ENCODE results near the gene CXCL9. TPM values are rescaled to one million over a fixed set of nuclear protein-coding genes. Genes with fewer than 3 reads are reported as not detected.
"Not testable (repeated sequence)": the region's sequence is repeated elsewhere in the genome, so short reads cannot be mapped to it uniquely, and the experiment has no call there.

CXCL9 gene
- 0.32 TPM for total RNA-seq
- long read RNA-seq, result 0 reads

DNA sequence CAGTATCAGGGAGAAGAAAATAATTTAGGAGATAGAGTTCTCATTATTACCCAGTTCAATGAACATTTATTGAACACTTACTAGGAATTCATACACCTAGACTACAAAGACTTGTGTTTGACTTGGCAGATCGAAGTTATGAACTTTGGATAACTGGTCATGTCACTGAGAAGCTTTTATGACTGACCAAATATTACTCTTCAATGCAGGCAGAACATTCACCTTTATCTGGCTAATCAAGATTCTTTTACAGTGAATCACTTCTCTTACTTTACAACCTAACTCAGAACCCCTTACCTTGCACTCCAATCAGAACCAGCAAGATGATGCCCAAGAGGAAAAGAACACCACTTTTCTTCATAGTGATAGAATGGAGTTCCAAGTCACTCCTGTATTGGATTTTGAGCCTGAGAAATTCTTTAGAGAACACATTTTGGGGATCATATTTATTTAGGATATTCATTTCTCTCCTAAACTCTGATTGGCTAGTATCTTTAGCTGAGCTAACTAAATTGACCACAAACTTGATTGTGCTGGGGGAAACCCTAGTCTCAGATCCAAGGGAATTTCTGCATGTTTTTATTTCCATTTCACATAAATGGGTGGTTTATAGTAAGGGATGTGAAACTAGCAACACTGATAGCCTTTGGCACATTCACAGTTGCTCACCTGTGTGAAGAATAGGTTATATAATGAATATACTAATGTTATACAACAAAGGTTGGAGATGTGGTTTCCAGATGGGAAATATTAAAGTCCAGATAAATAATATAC, at the start of gene CXCL9:
Gene CXCL9 (minus strand): TSS at position 421 of the 774 bp plus-strand sequence. CDS start 60 bp downstream, at position 361.
- intact Hi-C loops (cut with DNase I), result no loop called here
- ATAC-seq (ENCODE audit: poor library complexity), result no peak
- DNase-seq, result no peak

DNA sequence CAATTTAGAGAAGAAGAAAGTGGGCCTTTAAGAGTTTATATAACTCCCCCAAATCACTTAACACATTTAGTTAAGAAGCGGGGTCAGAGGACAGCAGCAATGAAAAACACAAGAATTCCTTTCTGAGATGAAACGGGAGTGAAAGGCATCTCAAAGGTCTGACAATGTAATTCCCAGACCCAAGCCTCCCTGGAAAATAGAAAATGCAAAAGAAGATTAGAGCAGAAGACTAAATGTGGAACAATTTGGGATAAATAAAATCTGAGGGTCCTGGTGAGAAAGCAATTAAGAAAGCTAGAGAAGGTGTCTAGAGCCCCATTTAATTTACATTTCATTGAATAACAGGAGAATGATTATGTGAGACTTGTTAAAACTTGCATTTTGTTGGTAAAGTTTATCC, 48.1 kb upstream of the CXCL9 start:
- DNase-seq (no peak), ATAC-seq (ENCODE audit: poor library complexity) (no peak)
- intact Hi-C loops (cut with DNase I), result no loop called here

DNA sequence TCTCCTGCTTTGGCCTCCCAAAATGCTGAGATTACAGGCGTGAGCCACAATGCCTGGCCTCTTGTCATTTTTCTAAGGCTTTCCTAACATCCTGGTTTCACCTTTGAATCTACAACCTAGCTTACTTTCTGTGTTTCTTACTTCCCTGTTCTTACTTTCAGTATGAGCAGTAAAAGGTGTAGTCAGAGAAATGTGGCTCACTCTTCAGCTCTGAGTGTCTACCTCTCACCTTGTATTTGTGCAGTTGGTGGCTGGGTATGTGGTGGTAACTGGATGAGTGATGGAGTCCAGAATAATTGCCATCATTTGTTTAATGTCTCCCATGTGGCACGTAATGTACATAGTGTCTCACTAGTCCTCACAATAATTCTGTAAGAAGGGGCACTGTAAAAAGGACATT, 47.7 kb upstream of the CXCL9 start:
- DNase-seq (no peak), ATAC-seq (ENCODE audit: poor library complexity) (no peak)
- intact Hi-C loops (cut with DNase I), result no loop called here

DNA sequence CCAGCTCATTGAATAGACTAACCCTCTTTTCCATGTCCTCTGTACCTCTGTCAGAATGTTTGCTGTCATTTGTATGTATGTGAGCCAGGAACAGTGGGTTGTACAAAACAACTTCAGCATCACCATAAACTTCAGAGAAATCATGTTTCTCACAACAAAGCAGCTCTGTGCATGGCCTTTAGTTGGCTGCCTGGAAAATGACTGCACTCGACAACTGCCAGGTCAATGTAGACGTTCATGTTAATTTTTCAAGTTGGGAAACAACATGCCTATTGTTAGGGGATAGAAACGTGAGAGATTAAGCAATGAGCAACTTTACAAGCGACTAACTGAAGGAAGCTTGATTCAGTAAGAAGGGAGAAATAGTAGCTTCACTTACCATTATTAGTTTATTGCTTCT, 46.4 kb upstream of the CXCL9 start:
- no peak for ATAC-seq (ENCODE audit: poor library complexity)
- intact Hi-C loops (cut with DNase I), result no loop called here

GRCh38 chr4:76050560-76051050, 43.3 kb upstream of the CXCL9 start:
- intact Hi-C loops (cut with DNase I); ATAC-seq (ENCODE audit: poor library complexity); DNase-seq: not testable (repeated sequence)

More for the DNA sequence above, 46.4 kb upstream of the CXCL9 start:
- DNase-seq, result no peak

GRCh38 chr4:76049860-76050416, 42.6 kb upstream of the CXCL9 start:
- intact Hi-C loops (cut with DNase I); DNase-seq; ATAC-seq (ENCODE audit: poor library complexity): not testable (repeated sequence)

- intact Hi-C loops (cut with DNase I); ATAC-seq (ENCODE audit: poor library complexity); DNase-seq: not testable (repeated sequence)
Observed at GRCh38 chr4:76044686-76045085, 37.4 kb upstream of the CXCL9 start.

DNA sequence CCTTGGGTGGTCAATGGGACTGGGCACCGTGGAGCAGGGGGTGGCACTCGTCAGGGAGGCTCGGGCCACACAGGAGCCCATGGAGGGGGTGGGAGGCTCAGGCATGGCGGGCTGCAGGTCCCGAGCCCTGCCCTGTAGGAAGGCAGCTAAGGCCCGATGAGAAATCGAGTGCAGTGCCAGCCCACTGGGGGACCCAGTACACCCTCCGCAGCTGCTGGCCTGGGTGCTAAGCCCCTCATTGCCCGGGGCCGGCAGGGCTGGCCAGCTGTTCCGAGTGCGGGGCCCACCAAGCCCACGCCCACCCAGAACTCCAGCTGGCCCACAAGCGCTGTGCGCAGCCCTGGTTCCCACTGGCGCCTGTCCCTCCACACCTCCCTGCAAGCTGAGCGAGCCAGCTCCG, 36.0 kb upstream of the CXCL9 start:
- DNase-seq; ATAC-seq (ENCODE audit: poor library complexity); intact Hi-C loops (cut with DNase I): not testable (repeated sequence)

- ATAC-seq (ENCODE audit: poor library complexity); intact Hi-C loops (cut with DNase I); DNase-seq: not testable (repeated sequence)
Observed at GRCh38 chr4:76042241-76042998, 35.1 kb upstream of the CXCL9 start.

- DNase-seq, result no peak
- ATAC-seq (ENCODE audit: poor library complexity), result no peak
- intact Hi-C loops (cut with DNase I), result no loop called here
Observed at GRCh38 chr4:76036855-76037254, 29.5 kb upstream of the CXCL9 start.

GRCh38 chr4:76035799-76036380, 28.6 kb upstream of the CXCL9 start, which contains the start of gene CXCL11:
Gene CXCL11, minus strand, starts transcription at chr4:76036070. Its CDS starts 83 bp downstream, at chr4:76035987.
- ATAC-seq (ENCODE audit: poor library complexity) (no peak), DNase-seq (no peak)
- intact Hi-C loops (cut with DNase I), result no loop called here

DNA sequence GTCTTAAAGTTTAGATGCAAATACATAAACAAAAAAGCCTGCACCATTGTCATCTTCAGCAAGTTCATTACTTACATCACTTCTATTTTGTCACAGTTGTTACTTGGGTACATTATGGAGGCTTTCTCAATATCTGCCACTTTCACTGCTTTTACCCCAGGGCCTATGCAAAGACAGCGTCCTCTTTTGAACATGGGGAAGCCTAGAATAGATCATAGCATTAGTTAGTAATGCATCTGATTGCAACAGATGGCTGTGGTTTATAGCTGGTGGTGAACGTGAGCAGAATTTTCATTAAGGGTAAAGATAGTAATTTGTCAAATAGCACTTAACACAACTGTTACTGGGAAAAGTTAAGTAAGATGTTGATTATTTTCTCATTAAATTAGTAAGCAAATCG, 27.8 kb upstream of the CXCL9 start:
- intact Hi-C loops (cut with DNase I), result no loop called here
- DNase-seq (no peak), ATAC-seq (ENCODE audit: poor library complexity) (no peak)

DNA sequence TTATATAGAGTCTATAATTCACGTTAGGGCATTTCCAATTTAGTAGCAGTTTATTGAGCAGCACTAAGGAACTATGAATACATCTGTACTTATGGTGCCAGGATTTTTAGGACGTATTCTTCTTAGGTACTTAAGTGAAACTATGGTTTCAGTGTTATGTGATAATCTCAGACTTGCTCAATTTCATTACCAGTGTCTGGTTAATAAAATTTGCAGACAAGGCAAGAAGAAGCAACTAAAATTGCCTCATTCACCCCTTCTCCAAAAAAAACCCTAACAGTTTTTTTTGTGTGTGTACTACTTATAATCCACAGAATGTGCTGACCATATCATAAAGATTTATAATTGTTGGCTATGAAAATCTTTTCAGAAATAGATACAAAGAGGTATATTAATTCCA, 22.0 kb upstream of the CXCL9 start:
- ATAC-seq (ENCODE audit: poor library complexity), result no peak
- intact Hi-C loops (cut with DNase I), result no loop called here
- no peak for DNase-seq

- intact Hi-C loops (cut with DNase I), result no loop called here
- ATAC-seq (ENCODE audit: poor library complexity), result peak; percentile 52
Observed at GRCh38 chr4:76028350-76028765, 21.0 kb upstream of the CXCL9 start.

GRCh38 chr4:76024065-76024464, 16.8 kb upstream of the CXCL9 start:
- no peak for ATAC-seq (ENCODE audit: poor library complexity)
- intact Hi-C loops (cut with DNase I), result no loop called here
- no peak for DNase-seq

More at GRCh38 chr4:76028350-76028765, 21.0 kb upstream of the CXCL9 start:
- no peak for DNase-seq

- DNase-seq (no peak), ATAC-seq (ENCODE audit: poor library complexity) (no peak)
- intact Hi-C loops (cut with DNase I), result no loop called here
Observed at GRCh38 chr4:76023389-76023788, 16.1 kb upstream of the CXCL9 start, which contains the start of gene CXCL10. Gene CXCL10, minus strand, starts transcription at chr4:76023497. Its CDS starts 66 bp downstream, at chr4:76023431.

DNA sequence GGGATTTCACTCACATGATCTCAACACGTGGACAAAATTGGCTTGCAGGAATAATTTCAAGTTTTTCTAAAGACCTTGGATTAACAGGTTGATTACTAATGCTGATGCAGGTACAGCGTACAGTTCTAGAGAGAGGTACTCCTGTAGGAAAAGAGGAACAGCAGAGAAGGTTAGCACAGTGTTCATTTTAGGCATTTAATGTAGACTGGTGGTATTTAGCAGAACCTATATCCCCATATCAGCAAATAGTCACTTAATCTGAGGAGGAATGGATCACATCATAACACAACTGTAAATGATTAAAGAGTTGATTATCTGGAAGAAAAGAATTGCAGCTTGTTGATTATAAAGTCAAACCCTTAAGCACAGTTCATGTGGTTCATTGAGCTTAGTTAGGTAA, 15.4 kb upstream of the CXCL9 start:
- ATAC-seq (ENCODE audit: poor library complexity) (no peak), DNase-seq (no peak)
- intact Hi-C loops (cut with DNase I), result no loop called here

- intact Hi-C loops (cut with DNase I), result no loop called here
- ATAC-seq (ENCODE audit: poor library complexity) (no peak), DNase-seq (no peak)
Observed at GRCh38 chr4:76022031-76022430, 14.7 kb upstream of the CXCL9 start.
